AG09309 (cell line): ENCODE data around the gene GCN1.

Experiments used
- DNase-seq: peaks from one replicate; pipeline ENCODE4 v3.0.0-alpha.2; 2010; ENCODE audit warnings: low read depth
- H3K4me3 ChIP-seq: 2 replicates; pipeline ENCODE4 v1.5.1; 2011; ENCODE audit warnings: mild to moderate bottlenecking, low read depth, low read length, moderate library complexity; ENCODE audit not compliant: control insufficient read depth
- TF ChIP-seq, protein P1 (sequence below): IDR thresholded peaks from 2 replicates; pipeline ENCODE4 v1.5.1; 2011; ENCODE audit warnings: mild to moderate bottlenecking, low read depth, low read length, inconsistent platforms; ENCODE audit not compliant: insufficient read depth, control insufficient read depth; ENCODE audit errors: missing control alignments

The GCN1 gene

GRCh38 chr12:120101617-120102016 is 92.9 kb downstream of the GCN1 start:
- TF ChIP-seq, protein P1, sequence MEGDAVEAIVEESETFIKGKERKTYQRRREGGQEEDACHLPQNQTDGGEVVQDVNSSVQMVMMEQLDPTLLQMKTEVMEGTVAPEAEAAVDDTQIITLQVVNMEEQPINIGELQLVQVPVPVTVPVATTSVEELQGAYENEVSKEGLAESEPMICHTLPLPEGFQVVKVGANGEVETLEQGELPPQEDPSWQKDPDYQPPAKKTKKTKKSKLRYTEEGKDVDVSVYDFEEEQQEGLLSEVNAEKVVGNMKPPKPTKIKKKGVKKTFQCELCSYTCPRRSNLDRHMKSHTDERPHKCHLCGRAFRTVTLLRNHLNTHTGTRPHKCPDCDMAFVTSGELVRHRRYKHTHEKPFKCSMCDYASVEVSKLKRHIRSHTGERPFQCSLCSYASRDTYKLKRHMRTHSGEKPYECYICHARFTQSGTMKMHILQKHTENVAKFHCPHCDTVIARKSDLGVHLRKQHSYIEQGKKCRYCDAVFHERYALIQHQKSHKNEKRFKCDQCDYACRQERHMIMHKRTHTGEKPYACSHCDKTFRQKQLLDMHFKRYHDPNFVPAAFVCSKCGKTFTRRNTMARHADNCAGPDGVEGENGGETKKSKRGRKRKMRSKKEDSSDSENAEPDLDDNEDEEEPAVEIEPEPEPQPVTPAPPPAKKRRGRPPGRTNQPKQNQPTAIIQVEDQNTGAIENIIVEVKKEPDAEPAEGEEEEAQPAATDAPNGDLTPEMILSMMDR, result no peak
- DNase-seq, result no peak
- no peak overlapping the region for H3K4me3 ChIP-seq

GRCh38 chr12:120101182-120101581 is 93.3 kb downstream of the GCN1 start:
- no peak for DNase-seq
- no peak overlapping the region for H3K4me3 ChIP-seq

DNA sequence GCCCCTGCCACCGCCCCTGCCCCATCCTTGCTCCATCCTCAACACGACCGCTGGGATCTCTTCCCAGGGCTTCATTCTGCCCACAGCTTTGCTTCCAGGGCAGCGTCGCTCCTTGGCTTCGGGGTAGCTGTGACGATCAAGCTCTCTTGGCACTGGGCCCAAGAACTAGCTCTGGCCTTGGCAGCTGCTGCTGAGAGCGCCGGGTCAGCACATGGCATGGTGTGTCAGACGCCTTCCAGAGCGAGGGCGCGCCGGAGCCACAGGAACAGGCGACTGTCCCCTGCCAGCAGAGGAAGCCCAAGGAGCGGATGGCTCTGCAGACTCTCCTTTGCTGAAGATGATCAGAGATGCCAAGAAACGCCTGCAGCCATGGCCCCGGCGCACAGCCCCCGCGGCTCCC is 93.9 kb downstream of the GCN1 start:
- TF ChIP-seq, protein P1, result no peak
- DNase-seq, result no peak
- H3K4me3 ChIP-seq, result no peak overlapping the region

More at GRCh38 chr12:120101182-120101581, 93.3 kb downstream of the GCN1 start:
- TF ChIP-seq, protein P1, result no peak

DNA sequence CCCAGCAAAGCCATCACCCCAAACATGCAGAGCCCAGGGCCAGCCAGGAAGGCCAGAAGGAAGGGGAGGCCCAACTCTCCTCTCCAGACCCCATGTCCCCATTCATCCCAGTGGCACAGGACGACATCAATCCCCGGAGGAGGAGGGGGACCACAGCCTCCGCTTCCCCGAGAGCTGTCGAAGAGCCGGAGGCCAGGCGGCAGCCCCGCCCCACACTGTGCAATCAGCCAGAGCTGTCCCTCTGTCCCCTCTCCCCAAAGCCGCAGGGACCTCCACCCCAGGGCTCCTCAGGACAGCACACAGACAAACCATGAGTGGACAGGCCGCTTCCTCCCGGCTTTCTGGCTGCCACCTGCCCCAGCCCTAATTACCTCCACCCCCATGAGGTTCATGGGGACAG is 94.8 kb downstream of the GCN1 start:
- no peak for DNase-seq
- TF ChIP-seq, protein P1, result no peak
- H3K4me3 ChIP-seq, result no peak overlapping the region

GRCh38 chr12:120098756-120099470 is 95.6 kb downstream of the GCN1 start:
- DNase-seq, result no peak
- no peak overlapping the region for H3K4me3 ChIP-seq
- TF ChIP-seq, protein P1, result no peak

DNA sequence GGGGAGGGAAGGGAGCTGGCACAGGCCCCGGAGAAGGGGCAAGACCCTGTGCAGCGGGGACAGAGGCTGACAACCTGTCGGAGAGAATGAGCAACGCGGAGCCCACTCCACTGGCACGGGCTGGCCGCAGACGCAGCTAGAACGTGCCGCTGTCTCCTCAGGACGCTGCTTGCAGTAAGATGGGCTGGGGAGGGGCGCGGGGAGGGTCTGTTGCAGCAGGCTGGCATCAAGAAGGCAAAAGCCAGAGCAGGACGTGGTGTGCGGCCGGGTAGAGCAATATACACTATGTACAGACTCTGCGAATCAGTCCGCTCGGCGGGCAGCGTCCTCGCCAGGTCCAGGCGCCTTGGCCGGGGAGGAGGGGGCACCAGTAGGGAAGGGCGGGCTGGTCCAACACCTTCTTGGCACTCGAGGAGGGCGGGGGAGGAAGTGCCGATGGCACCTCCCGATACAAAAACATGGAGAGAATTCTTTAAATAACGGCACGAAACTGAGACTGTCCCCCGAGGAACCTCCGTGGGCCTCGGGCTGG is 97.8 kb downstream of the GCN1 start:
- no peak for DNase-seq
- H3K4me3 ChIP-seq, result no peak overlapping the region
- TF ChIP-seq, protein P1, result no peak
